Muscle of leg (tissue), 11 donors: Measurements from ENCODE around the gene SERPINE1. TPM values are rescaled to one million over a fixed set of nuclear protein-coding genes. Genes with fewer than 3 reads are reported as not detected.

ENCODE experiments used
- DNase-seq: peaks from one replicate; pipeline ENCODE4 v3.0.0; 2013
- H3K27ac ChIP-seq: one replicate; pipeline ENCODE4 v1.5.1; 2013; ENCODE audit warnings: mild to moderate bottlenecking, low read length, control low read depth
- H3K27me3 ChIP-seq: one replicate; pipeline ENCODE4 v1.6.1; 2013; ENCODE audit warnings: low read length; ENCODE audit not compliant: control insufficient read depth, insufficient read depth
- H3K36me3 ChIP-seq: one replicate; pipeline ENCODE4 v1.6.1; 2013; ENCODE audit warnings: low read length; ENCODE audit not compliant: control insufficient read depth, insufficient read depth
- H3K4me1 ChIP-seq: one replicate; pipeline ENCODE4 v1.6.1; 2013; ENCODE audit warnings: low read length; ENCODE audit not compliant: control insufficient read depth, insufficient read depth
- H3K4me3 ChIP-seq: one replicate; pipeline ENCODE4 v1.5.1; 2013; ENCODE audit warnings: low read length, control low read depth
- H3K9me3 ChIP-seq: replicated peaks from 2 replicates; pipeline ENCODE4 v1.6.1; 2013; ENCODE audit warnings: low read depth, low read length; ENCODE audit not compliant: control insufficient read depth
- WGBS: methylation state at CpG from one replicate; pipeline ENCODE4 v1.1.5; 2013; ENCODE audit warnings: missing lambda C conversion rate; ENCODE audit not compliant: insufficient coverage; 5-methylcytosine and 5-hydroxymethylcytosine counted together
- polyA plus RNA-seq, 8 donors: library from polyadenylated mRNA; unstranded; fragments of 120-200 nt; gene quantifications; one replicate each; pipeline versions ENCODE4 v1.2.1 to v1.2.3, GENCODE V29; 2013; ENCODE audit warnings: inconsistent platforms in 1 of 8, low replicate concordance in 1 of 8; ENCODE audit not compliant: insufficient read length in 8 of 8, insufficient read depth in 1 of 8
- total RNA-seq: library from RNA; stranded (reverse); fragments of 120-200 nt; gene quantifications from one replicate; pipeline ENCODE4 v1.2.4, GENCODE V29; 2013

The SERPINE1 gene
- total and polyA plus RNA-seq, 9 donors, result 1.6 to 8.5 (median 5.3) TPM

- H3K27ac ChIP-seq, result no peak overlapping the region
- H3K36me3 ChIP-seq, result no peaks in the 10 kb centered on the region
- H3K4me3 ChIP-seq, result no peak overlapping the region
- peaks cover 26% of the 10 kb centered on the region for H3K4me1 ChIP-seq
- no CpG with 5 or more reads among the region's 3 CpGs for WGBS
- no peak for DNase-seq
- no peaks in the 10 kb centered on the region for H3K9me3 ChIP-seq
- peaks cover 100% of the 10 kb centered on the region for H3K27me3 ChIP-seq
Observed at GRCh38 chr7:101175664-101176063, 48.8 kb downstream of the SERPINE1 start.

GRCh38 chr7:101177644-101178043 lies 50.7 kb downstream of the SERPINE1 start:
- H3K9me3 ChIP-seq, result no peaks in the 10 kb centered on the region
- peaks cover 100% of the 10 kb centered on the region for H3K27me3 ChIP-seq
- no peaks in the 10 kb centered on the region for H3K36me3 ChIP-seq
- WGBS, result 83% methylated on average over 1 of the region's 2 CpGs
- H3K27ac ChIP-seq, result no peak overlapping the region
- H3K4me3 ChIP-seq, result no peak overlapping the region
- no peak for DNase-seq
- peaks cover 17% of the 10 kb centered on the region for H3K4me1 ChIP-seq

DNA sequence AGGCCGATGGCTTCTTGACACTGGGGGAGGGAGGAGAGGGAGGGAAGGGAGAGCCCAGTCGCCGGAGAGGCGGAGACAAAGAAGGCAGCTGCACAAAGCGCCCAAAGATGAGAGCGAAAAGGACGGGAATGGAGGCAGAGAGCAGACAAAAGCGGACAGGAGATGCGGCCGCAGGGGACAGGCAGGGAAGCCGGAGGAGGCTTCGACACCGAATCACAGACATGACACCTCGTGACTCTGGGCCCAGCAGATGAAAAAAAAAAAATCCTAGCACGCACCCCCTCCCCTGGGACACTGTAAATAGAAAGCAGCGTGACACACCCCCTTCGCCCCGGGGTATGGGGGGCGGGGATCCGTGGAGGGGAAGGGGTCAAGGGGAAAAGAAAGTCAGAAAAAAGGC lies 52.2 kb downstream of the SERPINE1 start:
- Histone ChIP-seq H3K36me3 (no peaks in the 10 kb centered on the region), H3K27ac (no peak overlapping the region), H3K27me3 (peaks cover 86% of the 10 kb centered on the region), H3K9me3 (no peaks in the 10 kb centered on the region), H3K4me3 (no peak overlapping the region), H3K4me1 (peaks cover 4% of the 10 kb centered on the region)
- no peak for DNase-seq
- 0% methylated on average over 13 of the region's 20 CpGs for WGBS

DNA sequence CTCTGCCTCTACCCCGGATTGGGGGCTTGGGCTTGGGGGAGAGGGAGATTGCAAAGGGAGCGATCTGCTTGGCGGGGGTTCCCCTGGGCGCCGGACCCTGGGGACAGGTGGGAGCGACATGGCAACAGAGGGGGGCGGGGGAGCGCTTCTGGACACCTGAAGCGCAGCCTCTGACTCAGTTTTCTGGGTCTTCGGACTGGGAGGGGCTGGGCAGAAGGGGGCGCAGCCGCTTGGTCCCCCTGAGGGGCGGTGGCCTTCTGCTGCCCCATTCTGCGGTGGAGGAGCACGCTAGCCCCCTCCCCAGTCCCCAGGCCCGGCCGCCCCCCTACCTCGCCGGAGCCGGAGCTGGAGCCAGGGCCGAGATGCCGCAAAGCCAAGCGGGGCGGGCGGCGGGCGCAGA lies 52.8 kb downstream of the SERPINE1 start:
- DNase-seq, result no peak
- no peaks in the 10 kb centered on the region for H3K9me3 ChIP-seq
- H3K36me3 ChIP-seq, result no peaks in the 10 kb centered on the region
- H3K27ac ChIP-seq, result no peak overlapping the region
- H3K4me3 ChIP-seq, result no peak overlapping the region
- peaks cover 4% of the 10 kb centered on the region for H3K4me1 ChIP-seq
- peaks cover 86% of the 10 kb centered on the region for H3K27me3 ChIP-seq
- WGBS, result under 1% methylated on average over 19 of the region's 27 CpGs

DNA sequence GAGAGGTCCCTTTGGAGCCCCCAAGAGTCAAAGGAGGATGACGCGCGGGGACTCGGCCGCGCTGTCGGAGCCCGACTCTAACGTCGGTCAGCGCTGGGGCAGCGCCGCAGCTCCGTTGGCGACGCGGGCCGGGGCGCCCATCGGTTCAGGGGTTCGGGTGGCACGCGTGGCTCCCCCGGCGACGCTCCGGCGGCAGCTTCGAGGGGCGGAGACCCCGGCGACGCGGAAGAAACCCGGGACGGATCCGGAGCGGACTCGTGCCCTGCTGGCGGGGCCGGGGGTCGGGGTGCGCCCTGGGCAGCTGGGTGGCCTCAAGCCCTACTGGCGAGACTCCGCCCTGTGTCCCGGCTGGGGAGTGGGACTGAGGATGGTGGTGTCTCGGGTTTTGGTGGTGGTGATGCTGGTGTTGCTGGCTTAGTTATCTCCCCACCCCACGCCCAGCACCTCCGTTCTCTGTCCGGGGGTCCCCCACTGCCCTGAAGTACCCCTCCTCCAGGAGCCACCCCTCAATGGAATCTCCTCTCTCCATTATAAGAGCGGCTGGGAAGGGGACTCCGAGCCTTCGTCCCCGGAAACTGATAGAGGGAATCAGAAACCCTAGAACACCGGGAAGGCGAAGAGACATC lies 53.3 kb downstream of the SERPINE1 start, which contains the start of gene NAT16:
Gene NAT16 (minus strand): TSS at position 164 of the 626 bp plus-strand sequence. CDS start 5,486 bp downstream, outside the sequence.
- Histone ChIP-seq H3K36me3 (no peaks in the 10 kb centered on the region), H3K4me3 (no peak within 1 kb of the TSS), H3K9me3 (no peaks in the 10 kb centered on the region), H3K27ac (no peak within 1 kb of the TSS), H3K4me1 (peaks cover 4% of the 10 kb centered on the region), H3K27me3 (peaks cover 81% of the 10 kb centered on the region)
- 4% methylated on average over 46 of the region's 56 CpGs for WGBS
- no peak for DNase-seq

DNA sequence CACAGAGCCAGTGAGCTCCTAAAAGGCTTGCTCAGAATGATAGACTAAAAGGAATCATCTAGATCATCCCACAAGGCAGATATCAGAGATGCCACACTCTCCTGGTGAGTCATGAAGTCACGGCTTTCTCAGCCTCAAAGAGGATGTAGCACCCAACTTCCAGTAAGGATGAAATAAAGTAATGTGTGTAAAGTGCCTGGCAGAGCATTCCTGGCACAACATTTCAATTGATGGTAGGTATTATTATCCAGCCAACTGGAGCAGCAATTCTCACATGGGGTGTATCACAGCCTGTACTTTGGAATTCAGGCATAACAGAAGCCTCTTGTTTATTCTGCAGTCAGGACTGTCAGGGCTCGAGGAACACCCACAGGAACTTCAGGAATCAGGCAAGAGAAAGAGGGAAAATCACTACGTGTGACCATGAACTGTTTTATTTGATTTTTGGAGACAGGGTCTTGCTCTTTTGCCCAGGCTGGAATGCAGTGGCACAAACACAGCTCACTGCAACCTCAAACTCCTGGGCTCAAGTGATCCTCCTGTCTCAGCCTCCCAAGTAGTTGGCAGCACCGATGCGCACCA lies 58.4 kb downstream of the SERPINE1 start:
- H3K4me1 ChIP-seq, result no peaks in the 10 kb centered on the region
- no peak overlapping the region for H3K4me3 ChIP-seq
- H3K27me3 ChIP-seq, result peaks cover 35% of the 10 kb centered on the region
- H3K27ac ChIP-seq, result no peak overlapping the region
- H3K9me3 ChIP-seq, result no peaks in the 10 kb centered on the region
- H3K36me3 ChIP-seq, result no peaks in the 10 kb centered on the region
- WGBS, result 33% methylated on average over 1 of the region's 5 CpGs
- no peak for DNase-seq

DNA sequence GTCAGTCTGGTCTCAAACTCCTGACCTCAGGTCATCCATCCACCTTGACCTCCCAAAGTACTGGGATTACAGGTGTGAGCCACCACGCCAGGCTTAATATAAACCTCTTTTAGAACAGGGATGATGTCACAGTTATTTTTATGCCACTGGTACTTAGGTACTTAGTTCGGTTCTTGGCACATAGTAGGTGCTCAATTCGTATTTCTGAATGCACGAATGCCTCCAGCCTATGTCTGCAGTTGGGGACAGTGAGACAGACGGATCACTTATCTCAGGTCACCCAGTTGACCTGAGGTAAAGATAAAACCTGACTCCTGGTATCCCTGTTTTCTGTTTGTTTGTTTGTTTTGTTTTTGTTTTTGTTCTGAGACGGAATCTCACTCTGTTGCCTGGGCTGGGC lies 59.3 kb downstream of the SERPINE1 start:
- H3K4me3 ChIP-seq, result no peak overlapping the region
- DNase-seq, result no peak
- WGBS, result 53% methylated on average over 4 of the region's 6 CpGs
- no peaks in the 10 kb centered on the region for H3K9me3 ChIP-seq
- peaks cover 27% of the 10 kb centered on the region for H3K27me3 ChIP-seq
- no peak overlapping the region for H3K27ac ChIP-seq
- no peaks in the 10 kb centered on the region for H3K4me1 ChIP-seq
- H3K36me3 ChIP-seq, result no peaks in the 10 kb centered on the region

DNA sequence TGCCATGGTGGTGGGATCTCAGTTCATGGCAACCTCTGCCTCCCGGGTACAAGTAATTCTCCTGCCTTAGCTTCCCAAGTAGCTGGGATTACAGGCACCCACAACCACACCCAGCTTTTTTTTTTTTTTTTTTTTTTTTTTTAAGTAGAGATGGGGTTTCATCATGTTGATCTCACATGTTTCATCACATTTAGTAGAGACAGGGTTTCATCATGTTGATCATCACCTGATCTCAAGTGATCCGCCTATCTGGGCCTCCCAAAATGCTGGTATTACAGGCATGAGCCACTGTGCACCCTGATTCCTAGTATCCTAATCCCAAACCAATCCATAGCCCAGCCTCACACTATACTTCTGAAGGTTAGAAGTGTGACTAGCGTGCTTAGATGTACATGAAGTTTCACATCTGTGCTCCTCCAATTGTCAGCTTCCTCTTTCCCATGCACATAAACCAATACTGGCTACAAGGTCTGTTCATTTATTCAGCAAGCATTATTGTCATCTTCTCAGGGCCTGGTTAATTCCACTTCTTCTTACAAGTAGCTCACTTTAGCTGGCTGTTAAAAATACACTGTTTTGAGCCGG lies 60.0 kb downstream of the SERPINE1 start:
- no peak overlapping the region for H3K4me3 ChIP-seq
- DNase-seq, result no peak
- no peaks in the 10 kb centered on the region for H3K36me3 ChIP-seq
- H3K27me3 ChIP-seq, result peaks cover 19% of the 10 kb centered on the region
- no peaks in the 10 kb centered on the region for H3K4me1 ChIP-seq
- H3K27ac ChIP-seq, result no peak overlapping the region
- H3K9me3 ChIP-seq, result no peaks in the 10 kb centered on the region
- 100% methylated on average over 1 of the region's 4 CpGs for WGBS

Other genes starting within 250 kb of the SERPINE1 start
- gene UFSP1, start 237.4 kb upstream of the SERPINE1 start, total RNA-seq, result 3.1 TPM
- 1 to 10 TPM; 2.3 to 3.8 (median 2.6) TPM for gene UFSP1, start 237.4 kb upstream of the SERPINE1 start, polyA plus RNA-seq
- gene ACHE, start 231.2 kb upstream of the SERPINE1 start, total RNA-seq, result 21.5 TPM
- 10 to 100 TPM; 41.7 to 62.9 (median 47.7) TPM for gene ACHE, start 231.2 kb upstream of the SERPINE1 start, polyA plus RNA-seq
- 0.04 TPM for gene MUC3A, start 177.6 kb upstream of the SERPINE1 start, total RNA-seq
- gene MUC3A, start 177.6 kb upstream of the SERPINE1 start, polyA plus RNA-seq, result 1 to 10 TPM in 2 of 8 donors, under 1 TPM in 6; 0.10 to 6.4 (median 0.29) TPM
- 0.31 TPM for gene MUC12, start 157.5 kb upstream of the SERPINE1 start, total RNA-seq
- gene MUC12, start 157.5 kb upstream of the SERPINE1 start, polyA plus RNA-seq, result 1 to 10 TPM in 1 of 8 donors, under 1 TPM in 7; 0.37 to 1.4 (median 0.83) TPM
- not detected for gene MUC17, start 107.0 kb upstream of the SERPINE1 start, total RNA-seq
- 10 to 100 TPM in 1 of 8 donors, 1 to 10 TPM in 1, under 1 TPM in 3, not detected in 3; 0.01 to 10.0 (median 0.16) TPM for gene MUC17, start 107.0 kb upstream of the SERPINE1 start, polyA plus RNA-seq
- 7.2 TPM for gene TRIM56, start 41.6 kb upstream of the SERPINE1 start, total RNA-seq
- 10 to 100 TPM in 1 of 8 donors, 1 to 10 TPM in 7; 7.3 to 12.7 (median 8.5) TPM for gene TRIM56, start 41.6 kb upstream of the SERPINE1 start, polyA plus RNA-seq
- gene AP1S1, start 27.4 kb downstream of the SERPINE1 start, total RNA-seq, result 21.1 TPM
- 10 to 100 TPM; 20.2 to 36.8 (median 23.8) TPM for gene AP1S1, start 27.4 kb downstream of the SERPINE1 start, polyA plus RNA-seq
- gene VGF, start 38.5 kb downstream of the SERPINE1 start, total RNA-seq, result not detected
- gene VGF, start 38.5 kb downstream of the SERPINE1 start, polyA plus RNA-seq, result under 1 TPM in 1 of 8 donors, not detected in 7; 0.08 TPM
- gene NAT16, start 53.2 kb downstream of the SERPINE1 start, total RNA-seq, result not detected
- gene NAT16, start 53.2 kb downstream of the SERPINE1 start, polyA plus RNA-seq, result under 1 TPM in 1 of 8 donors, not detected in 7; 0.12 TPM
- not detected for gene MOGAT3, start 73.9 kb downstream of the SERPINE1 start, total RNA-seq
- 1 to 10 TPM in 1 of 8 donors, under 1 TPM in 2, not detected in 5; 0.10 to 2.4 (median 0.51) TPM for gene MOGAT3, start 73.9 kb downstream of the SERPINE1 start, polyA plus RNA-seq
- gene PLOD3, start 90.5 kb downstream of the SERPINE1 start, total RNA-seq, result 24.8 TPM
- 10 to 100 TPM; 41.3 to 78.2 (median 51.1) TPM for gene PLOD3, start 90.5 kb downstream of the SERPINE1 start, polyA plus RNA-seq
- 67.3 TPM for gene ZNHIT1, start 91.1 kb downstream of the SERPINE1 start, total RNA-seq
- 10 to 100 TPM; 45.4 to 59.6 (median 47.6) TPM for gene ZNHIT1, start 91.1 kb downstream of the SERPINE1 start, polyA plus RNA-seq
- 4.3 TPM for gene CLDN15, start 110.7 kb downstream of the SERPINE1 start, total RNA-seq
- 10 to 100 TPM in 1 of 8 donors, 1 to 10 TPM in 7; 5.4 to 13.7 (median 6.9) TPM for gene CLDN15, start 110.7 kb downstream of the SERPINE1 start, polyA plus RNA-seq
- 178 TPM for gene FIS1, start 118.0 kb downstream of the SERPINE1 start, total RNA-seq
- gene FIS1, start 118.0 kb downstream of the SERPINE1 start, polyA plus RNA-seq, result 100 to 1,000 TPM; 124 to 154 (median 137) TPM
- 25.9 TPM for gene IFT22, start 194.7 kb downstream of the SERPINE1 start, total RNA-seq
- gene IFT22, start 194.7 kb downstream of the SERPINE1 start, polyA plus RNA-seq, result 10 to 100 TPM; 25.4 to 31.6 (median 29.3) TPM
- 1.2 TPM for gene COL26A1, start 235.8 kb downstream of the SERPINE1 start, total RNA-seq
- 1 to 10 TPM in 7 of 8 donors, under 1 TPM in 1; 0.84 to 5.3 (median 3.5) TPM for gene COL26A1, start 235.8 kb downstream of the SERPINE1 start, polyA plus RNA-seq